ENCODE measurements around the gene ACTL8.

The ACTL8 gene

DNA sequence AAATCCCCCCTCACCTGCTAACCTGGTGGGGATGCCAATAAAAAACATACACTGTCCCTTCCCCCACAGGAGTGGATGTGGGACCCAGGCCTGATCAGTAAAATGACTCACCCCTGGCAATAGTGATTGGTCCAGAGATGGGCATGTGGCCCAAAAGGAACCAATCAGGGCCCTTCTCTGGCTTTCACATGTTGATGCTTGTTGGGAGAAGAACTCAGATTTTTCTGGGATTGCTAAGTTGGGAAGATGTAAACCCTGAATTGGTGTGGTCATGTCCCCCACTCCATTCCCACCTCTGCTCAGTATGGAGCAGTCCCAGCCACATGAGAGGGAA is 43.6 kb upstream of the ACTL8 start:
- Histone ChIP-seq H3K27me3 (ENCODE audit: insufficient read depth, low read depth) (peaks cover 13% of the 10 kb centered on the region; the same call in 1 of the 2 replicates), H2AFZ (ENCODE audit: low read depth) (no peak overlapping the region), H3K4me3 (IDR thresholded peaks at IDR 0.05; ENCODE audit: insufficient read depth, low read depth, low read length) (no peak overlapping the region), H4K20me1 (ENCODE audit: insufficient read depth) (no peaks in the 10 kb centered on the region), H3K27ac (no peak overlapping the region), H3K36me3 (ENCODE audit: insufficient read depth) (no peaks in the 10 kb centered on the region), H3K9ac (no peak overlapping the region), H3K4me1 (ENCODE audit: low read depth, poor library complexity, severe bottlenecking) (no peaks in the 10 kb centered on the region), H3K79me2 (ENCODE audit: insufficient read depth, low read depth) (no peaks in the 10 kb centered on the region), H3K4me2 (no peak overlapping the region)
- TF ChIP-seq, protein P1, sequence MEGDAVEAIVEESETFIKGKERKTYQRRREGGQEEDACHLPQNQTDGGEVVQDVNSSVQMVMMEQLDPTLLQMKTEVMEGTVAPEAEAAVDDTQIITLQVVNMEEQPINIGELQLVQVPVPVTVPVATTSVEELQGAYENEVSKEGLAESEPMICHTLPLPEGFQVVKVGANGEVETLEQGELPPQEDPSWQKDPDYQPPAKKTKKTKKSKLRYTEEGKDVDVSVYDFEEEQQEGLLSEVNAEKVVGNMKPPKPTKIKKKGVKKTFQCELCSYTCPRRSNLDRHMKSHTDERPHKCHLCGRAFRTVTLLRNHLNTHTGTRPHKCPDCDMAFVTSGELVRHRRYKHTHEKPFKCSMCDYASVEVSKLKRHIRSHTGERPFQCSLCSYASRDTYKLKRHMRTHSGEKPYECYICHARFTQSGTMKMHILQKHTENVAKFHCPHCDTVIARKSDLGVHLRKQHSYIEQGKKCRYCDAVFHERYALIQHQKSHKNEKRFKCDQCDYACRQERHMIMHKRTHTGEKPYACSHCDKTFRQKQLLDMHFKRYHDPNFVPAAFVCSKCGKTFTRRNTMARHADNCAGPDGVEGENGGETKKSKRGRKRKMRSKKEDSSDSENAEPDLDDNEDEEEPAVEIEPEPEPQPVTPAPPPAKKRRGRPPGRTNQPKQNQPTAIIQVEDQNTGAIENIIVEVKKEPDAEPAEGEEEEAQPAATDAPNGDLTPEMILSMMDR (conservative IDR thresholded peaks at IDR 0.05; ENCODE audit: low read depth, low read length): no peak

DNA sequence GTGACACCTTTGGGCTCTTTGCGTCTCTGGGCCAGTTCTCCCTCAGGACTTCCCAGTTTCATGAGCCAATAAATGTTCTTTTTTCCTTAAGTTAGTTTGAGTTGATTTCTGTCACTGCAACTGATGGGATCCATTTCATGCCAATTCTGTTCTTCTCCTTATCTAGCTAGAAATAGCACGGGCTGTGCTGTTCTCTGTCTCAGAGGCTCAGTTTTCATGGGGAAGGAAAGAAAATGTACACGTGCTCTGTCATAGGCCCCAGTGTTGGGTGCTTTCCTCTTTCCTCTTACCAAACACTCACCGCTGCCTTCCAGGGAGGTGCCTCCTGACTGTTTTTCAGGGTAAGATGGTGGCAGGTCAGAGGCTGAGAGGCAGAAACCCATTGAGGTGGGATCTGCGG is 43.2 kb upstream of the ACTL8 start:
- no peaks in the 10 kb centered on the region for H3K36me3 ChIP-seq (ENCODE audit: insufficient read depth)

DNA sequence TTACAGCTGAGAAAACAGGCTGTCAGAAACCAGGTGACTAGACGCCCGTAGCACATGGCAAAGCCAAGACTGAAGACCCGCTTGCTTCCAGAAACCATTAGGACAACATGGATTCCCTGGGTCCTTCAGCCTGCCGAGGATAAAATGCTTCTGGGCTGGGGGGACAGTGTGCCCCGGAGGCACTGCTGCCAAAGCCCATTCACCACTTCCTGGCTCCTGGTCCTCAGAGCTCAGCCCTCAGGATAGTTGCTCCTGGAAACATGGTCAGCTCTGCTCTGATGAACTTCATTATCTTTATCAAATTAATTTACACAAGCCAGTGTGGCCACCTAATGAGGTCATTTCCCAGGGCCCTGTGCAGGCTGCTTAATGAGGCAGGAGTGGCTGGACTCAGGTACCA is 41.1 kb upstream of the ACTL8 start:
- Histone ChIP-seq H3K4me2 (no peak overlapping the region), H4K20me1 (ENCODE audit: insufficient read depth) (no peaks in the 10 kb centered on the region), H3K4me1 (ENCODE audit: low read depth, poor library complexity, severe bottlenecking) (no peaks in the 10 kb centered on the region), H2AFZ (ENCODE audit: low read depth) (no peak overlapping the region), H3K36me3 (ENCODE audit: insufficient read depth) (no peaks in the 10 kb centered on the region), H3K9ac (no peak overlapping the region), H3K4me3 (IDR thresholded peaks at IDR 0.05; ENCODE audit: insufficient read depth, low read depth, low read length) (no peak overlapping the region), H3K27ac (no peak overlapping the region), H3K79me2 (ENCODE audit: insufficient read depth, low read depth) (no peaks in the 10 kb centered on the region), H3K27me3 (ENCODE audit: insufficient read depth, low read depth) (peaks cover 11% of the 10 kb centered on the region; the same call in 1 of the 2 replicates)
- TF ChIP-seq, protein P1 (conservative IDR thresholded peaks at IDR 0.05; ENCODE audit: low read depth, low read length): no peak

More for the DNA sequence above, 43.2 kb upstream of the ACTL8 start:
- Histone ChIP-seq H3K4me2 (no peak overlapping the region), H3K27me3 (ENCODE audit: insufficient read depth, low read depth) (peaks cover 14% of the 10 kb centered on the region; the same call in 1 of the 2 replicates), H2AFZ (ENCODE audit: low read depth) (no peak overlapping the region), H3K9ac (no peak overlapping the region), H3K27ac (no peak overlapping the region), H4K20me1 (ENCODE audit: insufficient read depth) (no peaks in the 10 kb centered on the region), H3K4me3 (IDR thresholded peaks at IDR 0.05; ENCODE audit: insufficient read depth, low read depth, low read length) (no peak overlapping the region), H3K79me2 (ENCODE audit: insufficient read depth, low read depth) (no peaks in the 10 kb centered on the region), H3K4me1 (ENCODE audit: low read depth, poor library complexity, severe bottlenecking) (no peaks in the 10 kb centered on the region)
- TF ChIP-seq, protein P1 (conservative IDR thresholded peaks at IDR 0.05; ENCODE audit: low read depth, low read length): no peak

DNA sequence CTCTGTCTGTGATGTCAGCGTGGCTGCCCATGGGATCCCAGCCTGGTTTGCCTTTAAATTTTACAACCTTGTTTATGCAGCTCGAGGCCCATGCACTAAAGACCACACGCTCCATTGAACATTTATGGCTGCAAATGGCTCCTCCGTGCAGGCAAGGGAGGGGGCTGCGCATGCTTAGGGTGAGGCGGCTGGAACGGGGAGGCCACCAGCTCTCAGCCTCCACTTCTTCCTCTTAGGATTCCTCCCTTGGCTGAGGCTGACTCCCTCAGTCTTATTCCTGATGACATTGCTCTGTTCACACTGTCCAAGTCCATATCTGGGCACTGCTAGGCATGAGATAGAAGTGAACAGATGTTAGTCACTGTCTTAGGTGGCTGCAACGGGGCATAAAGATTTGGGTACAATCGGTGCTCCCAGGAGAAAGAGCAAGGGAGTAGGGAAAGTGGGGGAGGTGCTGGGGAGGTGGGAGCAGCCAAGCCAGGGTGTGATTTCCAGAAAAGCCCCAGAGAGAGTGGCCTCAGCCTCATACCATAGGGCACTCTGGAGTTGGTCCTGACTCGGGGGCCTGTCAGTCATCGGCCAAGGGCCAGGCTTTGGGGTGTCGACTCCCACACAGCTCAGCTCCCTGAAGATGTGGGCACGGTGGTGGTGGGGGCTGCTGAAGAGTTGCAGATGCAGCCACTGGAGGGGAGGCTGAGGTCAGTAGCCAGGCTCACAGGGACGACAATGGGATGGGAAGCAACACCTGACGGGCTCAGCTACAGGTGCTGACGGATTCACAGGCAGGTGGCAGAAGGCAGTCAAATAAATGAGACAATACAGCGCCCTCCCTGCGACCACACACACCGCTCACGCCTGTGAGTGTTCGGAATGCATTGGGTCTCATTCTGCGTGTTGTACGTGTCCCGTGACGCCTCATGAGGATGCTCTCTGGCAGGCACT is 37.3 kb upstream of the ACTL8 start:
- no peaks in the 10 kb centered on the region for H3K79me2 ChIP-seq (ENCODE audit: insufficient read depth, low read depth)
- no peak overlapping the region for H3K9ac ChIP-seq
- H3K27me3 ChIP-seq (ENCODE audit: insufficient read depth, low read depth): peaks cover 11% of the 10 kb centered on the region; the same call in 1 of the 2 replicates
- no peaks in the 10 kb centered on the region for H3K4me1 ChIP-seq (ENCODE audit: low read depth, poor library complexity, severe bottlenecking)
- no peak overlapping the region for H3K4me2 ChIP-seq
- no peaks in the 10 kb centered on the region for H4K20me1 ChIP-seq (ENCODE audit: insufficient read depth)
- no peak overlapping the region for H3K4me3 ChIP-seq (IDR thresholded peaks at IDR 0.05; ENCODE audit: insufficient read depth, low read depth, low read length)
- H3K36me3 ChIP-seq (ENCODE audit: insufficient read depth): no peaks in the 10 kb centered on the region
- no peak overlapping the region for H3K27ac ChIP-seq
- TF ChIP-seq, protein P1 (conservative IDR thresholded peaks at IDR 0.05; ENCODE audit: low read depth, low read length): no peak
- no peak overlapping the region for H2AFZ ChIP-seq (ENCODE audit: low read depth)

All from KMS-11 (cell line).